Activated CD4-positive, alpha-beta T cell treated with anti-CD3 and anti-CD28 coated beads, Interleukin-2, amount 10 ng/mL, durations not matched to agents 7 days and 5 days (primary cell): ENCODE measurements around the gene KHDC4. TPM values are rescaled to one million over a fixed set of nuclear protein-coding genes. Genes with fewer than 3 reads are reported as not detected.
"Not testable (repeated sequence)": the region's sequence is repeated elsewhere in the genome, so short reads cannot be mapped to it uniquely, and the experiment has no call there.

Experiments
- CTCF ChIA-PET: fragments of 350-600 bp; sonication (Branson Sonifier 250); formaldehyde crosslinking; loops from one replicate; lab custom pipeline; 2021; ENCODE audit warnings: antibody characterized with exemption; lab: Charles Lee
- POLR2A ChIA-PET: fragments of 350-600 bp; sonication (Branson Sonifier 250); formaldehyde crosslinking; loops from one replicate; lab custom pipeline; 2021; ENCODE audit warnings: antibody characterized with exemption; lab: Charles Lee
- DNase-seq: peaks from one replicate; pipeline ENCODE4 v3.0.0-alpha.2; 2020
- H3K27ac Mint-ChIP-seq: one replicate; pipeline ENCODE4 v1.8.0; 2021; ENCODE audit warnings: mild to moderate bottlenecking, moderate library complexity, mixed read lengths
- H3K27me3 Mint-ChIP-seq: one replicate; pipeline ENCODE4 v1.8.0; 2021; ENCODE audit warnings: mixed read lengths
- H3K36me3 Mint-ChIP-seq: one replicate; pipeline ENCODE4 v1.8.0; 2021; ENCODE audit warnings: low read depth, mixed read lengths
- H3K4me1 Mint-ChIP-seq: one replicate; pipeline ENCODE4 v1.8.0; 2021; ENCODE audit warnings: mixed read lengths
- H3K4me3 Mint-ChIP-seq: one replicate; pipeline ENCODE4 v1.8.0; 2021; ENCODE audit warnings: mild to moderate bottlenecking, moderate library complexity, mixed read lengths
- H3K9me3 Mint-ChIP-seq: one replicate; pipeline ENCODE4 v1.8.0; 2021; ENCODE audit warnings: mixed read lengths
- total RNA-seq, 2 experiments: library from RNA; stranded (reverse); gene quantifications; one replicate each; pipeline ENCODE4 v1.2.3, GENCODE V29; 2021

KHDC4 gene
- total RNA-seq, 2 experiments from 2014 or later: 66.3 to 67.3 TPM

- H3K4me1 Mint-ChIP-seq: peaks cover 43% of the 10 kb centered on the region
- no peak overlapping the region for H3K4me3 Mint-ChIP-seq
- CTCF ChIA-PET: interaction anchor here (0.7 to 2.8 kb wide), 5 partner anchors 10 to 134 kb away, joined by 3 to 18 read pairs (median 7); no protein-coding TSS in a partner anchor
- no peaks in the 10 kb centered on the region for H3K9me3 Mint-ChIP-seq
- no peak for DNase-seq
- peaks cover 33% of the 10 kb centered on the region for H3K36me3 Mint-ChIP-seq
- H3K27ac Mint-ChIP-seq: peak overlapping the region; percentile 19
- POLR2A ChIA-PET: interaction anchor here (0.5 kb wide), 1 partner anchor 8 kb away, joined by 4 read pairs; no protein-coding TSS in a partner anchor
- H3K27me3 Mint-ChIP-seq: no peaks in the 10 kb centered on the region
These were observed 1.7 kb downstream of the KHDC4 start for GRCh38 chr1:155932487-155932886.

DNA sequence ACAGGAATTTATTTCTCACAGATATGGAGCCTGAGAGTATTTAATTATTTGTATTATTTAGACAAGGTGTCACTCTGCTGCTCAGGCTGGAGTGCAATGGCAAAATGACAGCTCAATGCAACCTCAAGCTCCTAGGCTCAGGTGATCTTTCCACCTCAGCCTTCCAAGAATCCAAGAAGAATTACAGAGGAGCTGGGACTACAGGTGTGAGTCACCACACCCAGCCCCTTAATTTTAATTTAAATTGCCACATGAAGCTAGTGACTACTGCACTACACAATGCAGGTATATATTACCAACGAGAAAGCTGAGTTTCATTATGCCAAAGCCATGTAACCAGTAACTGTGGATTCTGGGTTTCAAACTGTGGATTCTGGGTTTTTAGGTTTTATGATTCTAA is 2.1 kb downstream of the KHDC4 start:
- POLR2A ChIA-PET: interaction anchor here (0.5 kb wide), 1 partner anchor 8 kb away, joined by 4 read pairs; no protein-coding TSS in a partner anchor
- CTCF ChIA-PET: interaction anchor here (0.7 to 2.8 kb wide), 7 partner anchors 9 to 134 kb away, joined by 3 to 18 read pairs (median 3); no protein-coding TSS in a partner anchor
- H3K27me3 Mint-ChIP-seq: no peaks in the 10 kb centered on the region
- no peaks in the 10 kb centered on the region for H3K9me3 Mint-ChIP-seq
- H3K36me3 Mint-ChIP-seq: peaks cover 37% of the 10 kb centered on the region
- H3K27ac Mint-ChIP-seq: peak overlapping the region; percentile 31
- H3K4me3 Mint-ChIP-seq: no peak overlapping the region
- peaks cover 44% of the 10 kb centered on the region for H3K4me1 Mint-ChIP-seq
- DNase-seq: no peak

- H3K4me1 Mint-ChIP-seq: peaks cover 46% of the 10 kb centered on the region
- ChIA-PET POLR2A (no interaction called here), CTCF (interaction anchor here (0.6 to 2.8 kb wide), 7 partner anchors 8 to 373 kb away, joined by 3 to 18 read pairs (median 4); no protein-coding TSS in a partner anchor)
- DNase-seq: no peak
- H3K36me3 Mint-ChIP-seq: peaks cover 43% of the 10 kb centered on the region
- H3K4me3 Mint-ChIP-seq: peak overlapping the region; percentile 47
- no peaks in the 10 kb centered on the region for H3K9me3 Mint-ChIP-seq
- H3K27me3 Mint-ChIP-seq: no peaks in the 10 kb centered on the region
- H3K27ac Mint-ChIP-seq: peak overlapping the region; percentile 62
These were observed 2.7 kb downstream of the KHDC4 start for GRCh38 chr1:155931332-155932038.

GRCh38 chr1:155930725-155931124 is 3.5 kb downstream of the KHDC4 start:
- POLR2A ChIA-PET, H3K27me3 Mint-ChIP-seq, H3K27ac Mint-ChIP-seq, H3K9me3 Mint-ChIP-seq, DNase-seq: not testable (repeated sequence)
- CTCF ChIA-PET: interaction anchor here (0.6 to 1.2 kb wide), 4 partner anchors 8 to 374 kb away, joined by 3 to 4 read pairs (median 3); no protein-coding TSS in a partner anchor
- H3K36me3 Mint-ChIP-seq: peaks cover 51% of the 10 kb centered on the region
- H3K4me3 Mint-ChIP-seq: peak overlapping the region; percentile 47
- H3K4me1 Mint-ChIP-seq: peaks cover 42% of the 10 kb centered on the region

DNA sequence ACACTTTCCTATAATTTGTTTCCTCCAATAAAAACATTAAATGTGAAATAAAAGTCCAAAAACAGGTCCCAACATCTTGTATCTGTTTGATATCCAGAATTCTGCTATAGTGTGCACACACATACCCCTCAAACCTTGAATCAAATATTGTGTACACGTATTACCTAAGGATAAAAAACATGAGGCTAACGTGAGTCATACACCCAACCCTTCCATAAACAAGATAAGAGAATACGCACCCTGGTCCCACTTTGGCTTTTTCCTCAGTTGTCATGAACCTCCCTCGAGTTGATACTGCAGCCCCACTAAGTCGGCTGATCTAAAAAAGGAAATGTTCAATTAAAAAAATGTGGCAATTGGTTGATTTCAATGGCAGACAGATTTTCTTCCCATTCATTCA is 5.2 kb downstream of the KHDC4 start:
- CTCF ChIA-PET: interaction anchor here (0.6 kb wide), 2 partner anchors 34 to 177 kb away, joined by 3 to 6 read pairs; no protein-coding TSS in a partner anchor
- no peaks in the 10 kb centered on the region for H3K9me3 Mint-ChIP-seq
- peaks cover 57% of the 10 kb centered on the region for H3K36me3 Mint-ChIP-seq
- no peak overlapping the region for H3K4me3 Mint-ChIP-seq
- peaks cover 42% of the 10 kb centered on the region for H3K4me1 Mint-ChIP-seq
- H3K27me3 Mint-ChIP-seq: no peaks in the 10 kb centered on the region
- POLR2A ChIA-PET: no interaction called here
- DNase-seq: no peak
- no peak overlapping the region for H3K27ac Mint-ChIP-seq

- H3K36me3 Mint-ChIP-seq: peaks cover 68% of the 10 kb centered on the region
- POLR2A ChIA-PET: no interaction called here
- CTCF ChIA-PET: interaction anchor here (0.6 to 2.0 kb wide), 2 partner anchors 65 to 299 kb away, joined by 3 to 5 read pairs; no protein-coding TSS in a partner anchor
- no peak for DNase-seq
- H3K9me3 Mint-ChIP-seq: no peaks in the 10 kb centered on the region
- peaks cover 20% of the 10 kb centered on the region for H3K4me1 Mint-ChIP-seq
- no peak overlapping the region for H3K4me3 Mint-ChIP-seq
- no peak overlapping the region for H3K27ac Mint-ChIP-seq
- H3K27me3 Mint-ChIP-seq: no peaks in the 10 kb centered on the region
These were observed 8.7 kb downstream of the KHDC4 start for GRCh38 chr1:155925506-155925905.

DNA sequence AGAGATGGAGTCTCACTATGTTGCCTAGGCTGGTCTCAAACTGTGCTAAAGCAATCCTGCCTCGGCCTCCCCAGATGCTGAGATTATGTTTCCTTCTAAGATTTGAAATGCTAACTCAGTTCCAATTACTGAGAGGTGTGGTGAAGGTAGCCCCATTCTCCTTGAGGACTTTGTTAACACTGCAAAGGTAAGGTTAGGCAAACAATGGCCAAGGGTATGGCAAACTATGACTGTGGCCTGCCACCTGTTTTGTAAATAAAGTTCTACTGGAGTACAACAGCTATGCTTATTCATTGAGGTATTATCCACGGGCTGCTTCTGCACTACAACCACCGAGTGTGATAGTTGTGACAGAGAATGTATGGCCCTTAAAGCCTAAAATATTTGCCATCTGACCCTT is 13.5 kb downstream of the KHDC4 start:
- POLR2A ChIA-PET: no interaction called here

DNA sequence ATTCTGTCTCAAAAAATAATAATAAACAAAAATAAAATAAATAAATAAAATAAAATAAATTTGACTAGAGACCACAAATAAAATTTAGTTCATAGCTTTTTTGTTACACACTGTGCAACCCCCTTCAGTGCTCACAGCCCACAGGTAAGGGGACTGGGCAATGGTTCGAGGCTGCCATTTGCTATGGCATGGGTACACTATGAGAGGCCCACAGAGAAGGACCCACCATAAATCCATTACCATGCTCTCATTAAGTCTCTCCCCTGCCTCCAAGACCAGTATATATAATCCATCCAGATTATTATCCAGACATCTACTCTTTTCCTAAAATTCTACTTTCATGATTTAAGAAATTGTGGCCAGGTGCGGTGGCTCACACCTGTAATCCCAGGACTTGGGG is 14.4 kb downstream of the KHDC4 start:
- ChIA-PET POLR2A (interaction anchor here (0.6 kb wide), 1 partner anchor 24 kb away, joined by 3 read pairs; no protein-coding TSS in a partner anchor), CTCF (interaction anchor here (1.0 to 1.1 kb wide), 2 partner anchors 35 to 47 kb away, joined by 3 read pairs; no protein-coding TSS in a partner anchor)
- H3K36me3 Mint-ChIP-seq: peaks cover 67% of the 10 kb centered on the region
- no peaks in the 10 kb centered on the region for H3K9me3 Mint-ChIP-seq
- no peak overlapping the region for H3K4me3 Mint-ChIP-seq
- H3K27ac Mint-ChIP-seq: no peak overlapping the region
- no peak for DNase-seq
- no peaks in the 10 kb centered on the region for H3K27me3 Mint-ChIP-seq
- peaks cover 10% of the 10 kb centered on the region for H3K4me1 Mint-ChIP-seq

More for the DNA sequence above, 13.5 kb downstream of the KHDC4 start:
- Mint-ChIP-seq H3K36me3 (peaks cover 68% of the 10 kb centered on the region), H3K9me3 (no peaks in the 10 kb centered on the region), H3K27ac (no peak overlapping the region), H3K27me3 (no peaks in the 10 kb centered on the region), H3K4me3 (no peak overlapping the region), H3K4me1 (peaks cover 10% of the 10 kb centered on the region)
- no peak for DNase-seq
- CTCF ChIA-PET: interaction anchor here (1.2 to 1.3 kb wide), 3 partner anchors 14 to 31 kb away, joined by 3 read pairs; partner anchors contain the start of gene KHDC4

- H3K4me1 Mint-ChIP-seq: peaks cover 10% of the 10 kb centered on the region
- H3K4me3 Mint-ChIP-seq: no peak overlapping the region
- H3K36me3 Mint-ChIP-seq: peaks cover 74% of the 10 kb centered on the region
- no peaks in the 10 kb centered on the region for H3K9me3 Mint-ChIP-seq
- H3K27me3 Mint-ChIP-seq: no peaks in the 10 kb centered on the region
- no peak for DNase-seq
- CTCF ChIA-PET: interaction anchor here (0.7 to 1.4 kb wide), 2 partner anchors 13 to 66 kb away, joined by 6 read pairs; no protein-coding TSS in a partner anchor
- H3K27ac Mint-ChIP-seq: no peak overlapping the region
- POLR2A ChIA-PET: interaction anchor here (0.5 kb wide), 1 partner anchor 98 kb away, joined by 4 read pairs; no protein-coding TSS in a partner anchor
These were observed 15.6 kb downstream of the KHDC4 start for GRCh38 chr1:155918660-155919059.

GRCh38 chr1:155913969-155914757 is 20.1 kb downstream of the KHDC4 start:
- Mint-ChIP-seq H3K4me3 (no peak overlapping the region), H3K36me3 (peaks cover 63% of the 10 kb centered on the region), H3K27me3 (no peaks in the 10 kb centered on the region), H3K9me3 (no peaks in the 10 kb centered on the region), H3K4me1 (peaks cover 29% of the 10 kb centered on the region), H3K27ac (no peak overlapping the region)
- ChIA-PET POLR2A (no interaction called here), CTCF (no interaction called here)
- no peak for DNase-seq

- Mint-ChIP-seq H3K4me3 (peak overlapping the region; percentile 98), H3K36me3 (peaks cover 56% of the 10 kb centered on the region)
- POLR2A ChIA-PET: no interaction called here
These were observed 22.1 kb downstream of the KHDC4 start for GRCh38 chr1:155912056-155912536.

More at GRCh38 chr1:155912056-155912536, 22.1 kb downstream of the KHDC4 start:
- no peak for DNase-seq
- Mint-ChIP-seq H3K9me3 (no peaks in the 10 kb centered on the region), H3K27me3 (no peaks in the 10 kb centered on the region), H3K27ac (peak overlapping the region; percentile 95), H3K4me1 (peaks cover 30% of the 10 kb centered on the region)
- CTCF ChIA-PET: interaction anchor here (0.7 to 1.6 kb wide), 2 partner anchors 10 to 48 kb away, joined by 3 read pairs; no protein-coding TSS in a partner anchor
